Astrocyte (in vitro differentiated cells and primary cell): ENCODE data around the gene LRRC15. TPM values are rescaled to one million over a fixed set of nuclear protein-coding genes. Genes with fewer than 3 reads are reported as not detected.

Experiments
- DNase-seq: peaks from one replicate; pipeline ENCODE4 v3.0.0-alpha.2; 2010; ENCODE audit warnings: low read depth
- FAIRE-seq: peaks from 2 replicates; lab custom pipeline; 2011; peaks lifted over from hg19 to GRCh38; lab: Jason Lieb, UNC
- H2AFZ ChIP-seq: 2 replicates; pipeline ENCODE4 v1.6.0; 2012; ENCODE audit warnings: low read depth, low read length, inconsistent platforms
- H3K27ac ChIP-seq: 2 replicates; pipeline ENCODE4 v1.5.1; 2011; ENCODE audit warnings: low read depth, low read length, inconsistent platforms
- H3K27me3 ChIP-seq: 2 replicates; pipeline ENCODE4 v1.6.0; 2011; ENCODE audit warnings: low read length, inconsistent platforms; ENCODE audit not compliant: insufficient read depth
- H3K36me3 ChIP-seq: 2 replicates; pipeline ENCODE4 v1.5.1; 2011; ENCODE audit warnings: low read length, inconsistent platforms; ENCODE audit not compliant: insufficient read depth
- H3K4me1 ChIP-seq: 2 replicates; pipeline ENCODE4 v1.5.1; 2011; ENCODE audit warnings: low read length, inconsistent platforms; ENCODE audit not compliant: insufficient read depth
- H3K4me2 ChIP-seq: 2 replicates; pipeline ENCODE4 v1.6.0; 2012; ENCODE audit warnings: low read length, inconsistent platforms
- H3K4me3 ChIP-seq: 2 replicates; pipeline ENCODE4 v1.5.1; 2011; ENCODE audit warnings: low read depth, mild to moderate bottlenecking, low read length, inconsistent platforms; ENCODE audit not compliant: insufficient read depth
- H3K79me2 ChIP-seq: 2 replicates; pipeline ENCODE4 v1.6.0; 2012; ENCODE audit warnings: mild to moderate bottlenecking, low read length, inconsistent platforms; ENCODE audit not compliant: insufficient read depth
- H3K9ac ChIP-seq: 2 replicates; pipeline ENCODE4 v1.6.0; 2012; ENCODE audit warnings: mild to moderate bottlenecking, low read length, inconsistent platforms
- H3K9me3 ChIP-seq: 2 replicates; pipeline ENCODE4 v1.5.1; 2012; ENCODE audit warnings: low read depth, mild to moderate bottlenecking, low read length, inconsistent platforms; ENCODE audit not compliant: insufficient read depth
- H4K20me1 ChIP-seq: 2 replicates; pipeline ENCODE4 v1.6.0; 2012; ENCODE audit warnings: low read length, inconsistent platforms; ENCODE audit not compliant: insufficient read depth
- H3K27ac Mint-ChIP-seq: one replicate; pipeline ENCODE4 v1.8.0; 2021; ENCODE audit warnings: mild to moderate bottlenecking, mixed read lengths; ENCODE audit not compliant: unreplicated experiment
- H3K27me3 Mint-ChIP-seq: one replicate; pipeline ENCODE4 v1.8.0; 2021; ENCODE audit warnings: low read depth, mixed read lengths; ENCODE audit not compliant: unreplicated experiment
- H3K36me3 Mint-ChIP-seq: one replicate; pipeline ENCODE4 v1.8.0; 2021; ENCODE audit warnings: low read depth, mixed read lengths; ENCODE audit not compliant: unreplicated experiment
- H3K4me1 Mint-ChIP-seq: one replicate; pipeline ENCODE4 v1.8.0; 2021; ENCODE audit warnings: low read depth, mixed read lengths; ENCODE audit not compliant: unreplicated experiment
- H3K4me3 Mint-ChIP-seq: one replicate; pipeline ENCODE4 v1.8.0; 2021; ENCODE audit warnings: mild to moderate bottlenecking, moderate library complexity, mixed read lengths; ENCODE audit not compliant: unreplicated experiment
- H3K9me3 Mint-ChIP-seq: one replicate; pipeline ENCODE4 v1.8.0; 2021; ENCODE audit warnings: mild to moderate bottlenecking, mixed read lengths; ENCODE audit not compliant: unreplicated experiment
- EZH2 ChIP-seq: IDR thresholded peaks from 2 replicates; pipeline ENCODE4 v1.6.1; 2012; ENCODE audit warnings: mild to moderate bottlenecking, low read length, inconsistent platforms; ENCODE audit not compliant: insufficient read depth
- total RNA-seq: library from RNA; stranded (reverse); gene quantifications from 2 replicates; pipeline ENCODE4 v1.2.1, GENCODE V29; 2021
- TF ChIP-seq, protein P1 (sequence below): IDR thresholded peaks from 2 replicates; pipeline ENCODE4 v1.5.1; 2011; ENCODE audit warnings: low read depth, mild to moderate bottlenecking, inconsistent platforms, low read length, moderate library complexity; ENCODE audit not compliant: insufficient read depth

The LRRC15 gene
- total RNA-seq, 1 donor from 2014 or later, result 1.4 TPM

DNA sequence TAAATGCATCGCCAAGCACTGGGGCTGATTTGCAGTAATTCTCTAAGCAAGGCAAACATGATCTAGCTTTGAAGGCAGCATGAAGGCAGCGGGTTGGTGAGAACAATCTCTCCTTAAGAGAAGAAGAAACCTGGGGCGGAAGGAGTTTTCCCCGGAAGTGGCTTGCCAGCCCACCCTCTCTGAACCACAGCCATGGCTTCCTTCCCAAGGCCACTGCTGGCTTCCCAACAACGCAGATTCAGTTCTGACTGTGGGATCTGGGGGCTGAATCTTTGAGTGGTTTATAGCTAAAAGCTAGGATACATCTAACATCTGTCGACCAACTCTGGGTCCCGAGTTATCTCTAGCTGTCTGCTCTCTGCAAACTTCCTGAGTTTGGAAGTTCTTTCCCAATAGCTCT, 14.2 kb downstream of the LRRC15 start:
- H3K36me3 Mint-ChIP-seq, result no peaks in the 10 kb centered on the region
- no peak overlapping the region for H3K4me3 ChIP-seq
- FAIRE-seq, result no peak
- H2AFZ ChIP-seq, result no peak overlapping the region
- peaks cover 4% of the 10 kb centered on the region for H3K4me1 ChIP-seq
- H3K9me3 Mint-ChIP-seq, result peaks cover 5% of the 10 kb centered on the region
- H3K27me3 ChIP-seq, result peaks cover 25% of the 10 kb centered on the region
- no peaks in the 10 kb centered on the region for H4K20me1 ChIP-seq
- no peak for TF ChIP-seq EZH2
- TF ChIP-seq, protein P1, sequence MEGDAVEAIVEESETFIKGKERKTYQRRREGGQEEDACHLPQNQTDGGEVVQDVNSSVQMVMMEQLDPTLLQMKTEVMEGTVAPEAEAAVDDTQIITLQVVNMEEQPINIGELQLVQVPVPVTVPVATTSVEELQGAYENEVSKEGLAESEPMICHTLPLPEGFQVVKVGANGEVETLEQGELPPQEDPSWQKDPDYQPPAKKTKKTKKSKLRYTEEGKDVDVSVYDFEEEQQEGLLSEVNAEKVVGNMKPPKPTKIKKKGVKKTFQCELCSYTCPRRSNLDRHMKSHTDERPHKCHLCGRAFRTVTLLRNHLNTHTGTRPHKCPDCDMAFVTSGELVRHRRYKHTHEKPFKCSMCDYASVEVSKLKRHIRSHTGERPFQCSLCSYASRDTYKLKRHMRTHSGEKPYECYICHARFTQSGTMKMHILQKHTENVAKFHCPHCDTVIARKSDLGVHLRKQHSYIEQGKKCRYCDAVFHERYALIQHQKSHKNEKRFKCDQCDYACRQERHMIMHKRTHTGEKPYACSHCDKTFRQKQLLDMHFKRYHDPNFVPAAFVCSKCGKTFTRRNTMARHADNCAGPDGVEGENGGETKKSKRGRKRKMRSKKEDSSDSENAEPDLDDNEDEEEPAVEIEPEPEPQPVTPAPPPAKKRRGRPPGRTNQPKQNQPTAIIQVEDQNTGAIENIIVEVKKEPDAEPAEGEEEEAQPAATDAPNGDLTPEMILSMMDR, result no peak
- no peaks in the 10 kb centered on the region for H3K79me2 ChIP-seq
- no peak overlapping the region for H3K27ac ChIP-seq
- H3K4me1 Mint-ChIP-seq, result peaks cover under 1% of the 10 kb centered on the region
- H3K36me3 ChIP-seq, result no peaks in the 10 kb centered on the region
- H3K4me2 ChIP-seq, result no peak overlapping the region
- H3K9me3 ChIP-seq, result no peaks in the 10 kb centered on the region
- no peak overlapping the region for H3K27ac Mint-ChIP-seq
- DNase-seq, result no peak
- peaks cover 51% of the 10 kb centered on the region for H3K27me3 Mint-ChIP-seq
- no peak overlapping the region for H3K4me3 Mint-ChIP-seq
- no peak overlapping the region for H3K9ac ChIP-seq

DNA sequence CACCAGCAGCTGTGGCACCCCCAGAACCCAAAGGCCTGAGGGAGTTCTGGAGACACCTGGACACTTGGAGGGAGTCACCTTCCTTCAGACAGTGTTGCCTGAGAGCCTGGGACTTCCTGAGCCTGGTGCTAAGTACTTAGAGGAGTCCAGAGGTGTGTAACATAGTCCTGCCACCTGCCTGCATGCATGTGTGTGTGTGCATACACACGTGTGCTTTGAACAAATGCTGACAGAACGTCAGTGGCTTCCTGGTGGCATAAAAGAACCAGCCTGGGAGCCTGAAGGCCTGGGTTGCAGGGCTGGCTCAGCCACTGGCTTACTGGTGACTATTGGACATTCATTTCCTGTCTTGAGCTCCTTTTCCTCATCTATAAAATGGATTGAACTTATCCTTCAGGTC, 15.2 kb downstream of the LRRC15 start:
- TF ChIP-seq, protein P1, result no peak
- TF ChIP-seq EZH2, result no peak
- H3K27me3 Mint-ChIP-seq, result peaks cover 44% of the 10 kb centered on the region
- Histone ChIP-seq H3K27ac (no peak overlapping the region), H3K4me1 (peaks cover 4% of the 10 kb centered on the region), H3K4me2 (no peak overlapping the region), H3K36me3 (no peaks in the 10 kb centered on the region), H4K20me1 (no peaks in the 10 kb centered on the region), H3K9me3 (no peaks in the 10 kb centered on the region), H2AFZ (no peak overlapping the region), H3K4me3 (no peak overlapping the region), H3K79me2 (no peaks in the 10 kb centered on the region), H3K27me3 (peaks cover 19% of the 10 kb centered on the region), H3K9ac (no peak overlapping the region)
- peaks cover 5% of the 10 kb centered on the region for H3K9me3 Mint-ChIP-seq
- no peaks in the 10 kb centered on the region for H3K36me3 Mint-ChIP-seq
- H3K27ac Mint-ChIP-seq, result no peak overlapping the region
- no peak overlapping the region for H3K4me3 Mint-ChIP-seq
- DNase-seq (no peak), FAIRE-seq (no peak)
- peaks cover 4% of the 10 kb centered on the region for H3K4me1 Mint-ChIP-seq

DNA sequence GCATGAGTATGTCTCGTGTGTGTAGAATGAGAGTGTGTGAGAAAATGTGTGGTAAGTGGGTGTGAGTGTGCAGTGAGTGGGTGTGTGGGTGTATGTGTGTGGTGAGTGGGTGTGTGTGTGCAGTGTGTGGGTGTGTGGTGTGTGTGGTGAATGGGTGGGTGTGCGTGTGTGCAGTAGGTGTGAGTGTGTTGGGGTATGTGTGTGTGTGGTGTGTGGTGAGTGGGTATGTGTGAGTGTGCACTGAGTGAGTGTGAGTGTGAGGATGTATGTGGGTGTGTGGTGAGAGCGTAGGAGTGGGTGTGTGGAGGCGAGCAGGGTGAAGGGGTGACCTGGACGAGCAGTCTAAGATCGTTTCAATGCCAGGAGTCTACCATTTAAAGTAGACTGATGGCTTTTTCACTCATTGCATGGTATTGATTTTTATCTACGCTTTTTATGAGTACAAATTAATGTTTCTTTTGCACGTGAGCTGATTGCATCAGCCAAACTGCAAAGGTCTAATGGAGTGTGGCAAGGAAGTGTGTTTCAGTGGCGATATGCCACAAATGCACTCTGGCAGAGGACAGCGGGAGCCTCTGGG, 16.8 kb downstream of the LRRC15 start:
- Histone ChIP-seq H3K36me3 (no peaks in the 10 kb centered on the region), H3K9ac (no peak overlapping the region), H3K4me2 (no peak overlapping the region), H3K79me2 (no peaks in the 10 kb centered on the region), H4K20me1 (no peaks in the 10 kb centered on the region), H3K27ac (no peak overlapping the region), H2AFZ (no peak overlapping the region), H3K4me3 (no peak overlapping the region), H3K9me3 (no peaks in the 10 kb centered on the region), H3K4me1 (peaks cover 4% of the 10 kb centered on the region), H3K27me3 (peaks cover 4% of the 10 kb centered on the region)
- no peak for DNase-seq
- peaks cover 31% of the 10 kb centered on the region for H3K27me3 Mint-ChIP-seq
- no peak overlapping the region for H3K27ac Mint-ChIP-seq
- no peaks in the 10 kb centered on the region for H3K9me3 Mint-ChIP-seq
- no peak overlapping the region for H3K4me3 Mint-ChIP-seq
- TF ChIP-seq EZH2, result no peak
- TF ChIP-seq, protein P1, result no peak
- peaks cover 4% of the 10 kb centered on the region for H3K4me1 Mint-ChIP-seq
- H3K36me3 Mint-ChIP-seq, result no peaks in the 10 kb centered on the region
- FAIRE-seq, result no peak
